ENCODE data around the gene SOCS2.
A peak's percentile ranks its signal among the peaks of the same experiment; 100 is the strongest.

The SOCS2 gene

DNA sequence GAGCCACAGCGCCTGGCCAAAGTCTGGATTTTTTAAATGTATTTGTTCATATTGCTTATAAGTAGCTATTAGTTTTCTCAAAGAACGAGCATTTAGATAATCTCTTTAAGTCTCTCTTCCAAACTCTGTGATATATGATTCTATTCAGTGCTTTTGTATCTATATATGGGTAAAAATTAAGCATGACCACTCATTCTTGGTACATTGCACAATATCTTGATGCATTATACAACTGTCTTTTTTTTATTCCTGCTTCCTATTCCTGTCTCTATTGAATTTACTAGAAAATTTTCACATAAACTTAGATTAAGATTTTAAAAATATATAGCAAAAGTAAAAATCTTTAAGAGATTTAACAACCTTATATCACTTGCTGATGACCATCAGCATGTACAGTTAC, 29.1 kb downstream of the SOCS2 start:
- TF ChIP-seq, protein P1, sequence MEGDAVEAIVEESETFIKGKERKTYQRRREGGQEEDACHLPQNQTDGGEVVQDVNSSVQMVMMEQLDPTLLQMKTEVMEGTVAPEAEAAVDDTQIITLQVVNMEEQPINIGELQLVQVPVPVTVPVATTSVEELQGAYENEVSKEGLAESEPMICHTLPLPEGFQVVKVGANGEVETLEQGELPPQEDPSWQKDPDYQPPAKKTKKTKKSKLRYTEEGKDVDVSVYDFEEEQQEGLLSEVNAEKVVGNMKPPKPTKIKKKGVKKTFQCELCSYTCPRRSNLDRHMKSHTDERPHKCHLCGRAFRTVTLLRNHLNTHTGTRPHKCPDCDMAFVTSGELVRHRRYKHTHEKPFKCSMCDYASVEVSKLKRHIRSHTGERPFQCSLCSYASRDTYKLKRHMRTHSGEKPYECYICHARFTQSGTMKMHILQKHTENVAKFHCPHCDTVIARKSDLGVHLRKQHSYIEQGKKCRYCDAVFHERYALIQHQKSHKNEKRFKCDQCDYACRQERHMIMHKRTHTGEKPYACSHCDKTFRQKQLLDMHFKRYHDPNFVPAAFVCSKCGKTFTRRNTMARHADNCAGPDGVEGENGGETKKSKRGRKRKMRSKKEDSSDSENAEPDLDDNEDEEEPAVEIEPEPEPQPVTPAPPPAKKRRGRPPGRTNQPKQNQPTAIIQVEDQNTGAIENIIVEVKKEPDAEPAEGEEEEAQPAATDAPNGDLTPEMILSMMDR (IDR thresholded peaks at IDR 0.05; ENCODE audit: low read depth, low read length): no peak
- H3K4me3 ChIP-seq (ENCODE audit: low read depth, low read length): no peak overlapping the region
- DNase-seq (ENCODE audit: low read depth, low spot score): peak; percentile 5
- in situ Hi-C loops (cut with HindIII; ENCODE audit: low sequenced_read_pairs): no loop called here

DNA sequence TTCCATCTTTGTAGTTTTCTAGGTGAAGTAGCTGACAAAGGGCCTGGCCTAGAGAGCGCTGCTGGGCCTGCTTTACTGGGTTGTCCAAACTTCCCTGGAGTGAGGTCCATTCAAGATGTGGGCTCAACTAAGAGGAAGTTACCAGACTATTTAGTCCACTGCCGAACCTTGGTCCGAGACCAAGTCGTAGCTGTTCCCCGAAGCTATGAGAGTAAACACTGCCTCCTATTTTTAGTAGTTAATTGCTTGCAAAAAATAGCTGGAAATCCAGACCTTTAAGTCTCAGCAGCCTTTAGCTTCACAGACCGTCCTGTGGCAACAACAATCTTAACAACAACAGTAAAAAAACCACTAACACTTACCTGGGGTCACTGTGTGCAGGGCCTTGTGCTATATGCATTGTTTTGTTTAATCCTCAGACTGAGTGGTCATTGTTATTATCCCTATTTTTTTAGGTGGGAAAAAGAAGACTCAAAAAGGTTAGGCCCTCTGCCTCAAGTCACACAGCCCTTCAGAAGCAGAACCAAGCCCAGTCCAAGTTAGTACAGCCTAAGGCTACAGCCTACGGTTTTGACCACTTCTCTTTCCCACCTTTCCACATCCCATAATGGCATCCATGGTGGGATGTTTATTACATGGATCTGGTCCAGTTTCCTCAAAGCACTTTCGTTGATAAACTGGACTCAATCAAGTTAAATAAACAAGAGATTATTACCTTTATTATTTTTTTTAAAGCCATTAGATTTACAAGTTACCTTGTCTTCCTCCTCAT, 30.6 kb downstream of the SOCS2 start:
- no peak overlapping the region for H3K4me3 ChIP-seq (ENCODE audit: low read depth, low read length)
- in situ Hi-C loops (cut with HindIII; ENCODE audit: low sequenced_read_pairs): no loop called here
- TF ChIP-seq, protein P1 (IDR thresholded peaks at IDR 0.05; ENCODE audit: low read depth, low read length): no peak
- no peak for DNase-seq (ENCODE audit: low read depth, low spot score)

DNA sequence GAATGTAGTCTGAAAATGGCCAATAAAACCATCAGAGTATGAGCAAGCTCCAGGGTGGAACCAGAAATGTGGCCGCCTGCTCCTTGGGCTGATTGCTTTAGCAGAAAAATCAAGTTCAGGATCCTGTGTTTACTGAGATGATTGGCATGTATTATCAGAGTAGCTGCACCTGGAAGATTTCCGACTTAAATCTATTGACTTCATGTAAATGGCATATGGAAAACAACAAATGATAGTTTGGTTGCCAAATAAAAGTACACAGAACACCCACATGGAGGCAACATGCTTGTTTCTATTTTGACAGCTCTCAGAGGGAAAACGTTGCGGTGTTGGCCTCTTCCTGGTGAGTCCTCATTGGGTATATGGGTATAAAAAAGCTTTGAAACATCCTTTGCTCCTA, 31.3 kb downstream of the SOCS2 start:
- no peak overlapping the region for H3K4me3 ChIP-seq (ENCODE audit: low read depth, low read length)
- TF ChIP-seq, protein P1 (IDR thresholded peaks at IDR 0.05; ENCODE audit: low read depth, low read length): no peak
- no peak for DNase-seq (ENCODE audit: low read depth, low spot score)
- in situ Hi-C loops (cut with HindIII; ENCODE audit: low sequenced_read_pairs): no loop called here

DNA sequence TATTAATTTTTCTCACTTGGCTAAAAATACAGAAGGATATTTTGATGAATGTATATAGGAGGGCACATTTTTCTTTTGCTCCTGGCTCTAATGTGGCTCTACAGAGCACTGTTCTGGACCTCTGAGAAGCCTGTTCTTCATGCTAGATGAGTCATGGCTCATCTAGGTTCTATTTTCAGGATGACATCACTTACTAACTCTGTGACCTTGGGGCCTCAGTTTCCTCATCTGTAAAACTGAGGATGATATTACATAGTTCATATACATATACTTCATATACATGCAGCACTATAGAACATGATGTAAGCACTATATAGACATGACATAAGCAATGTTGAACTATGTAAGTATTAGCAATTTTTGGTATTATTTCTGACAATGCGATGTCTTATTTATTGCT, 35.8 kb downstream of the SOCS2 start:
- DNase-seq (ENCODE audit: low read depth, low spot score): no peak
- in situ Hi-C loops (cut with HindIII; ENCODE audit: low sequenced_read_pairs): no loop called here
- no peak overlapping the region for H3K4me3 ChIP-seq (ENCODE audit: low read depth, low read length)
- TF ChIP-seq, protein P1 (IDR thresholded peaks at IDR 0.05; ENCODE audit: low read depth, low read length): no peak

DNA sequence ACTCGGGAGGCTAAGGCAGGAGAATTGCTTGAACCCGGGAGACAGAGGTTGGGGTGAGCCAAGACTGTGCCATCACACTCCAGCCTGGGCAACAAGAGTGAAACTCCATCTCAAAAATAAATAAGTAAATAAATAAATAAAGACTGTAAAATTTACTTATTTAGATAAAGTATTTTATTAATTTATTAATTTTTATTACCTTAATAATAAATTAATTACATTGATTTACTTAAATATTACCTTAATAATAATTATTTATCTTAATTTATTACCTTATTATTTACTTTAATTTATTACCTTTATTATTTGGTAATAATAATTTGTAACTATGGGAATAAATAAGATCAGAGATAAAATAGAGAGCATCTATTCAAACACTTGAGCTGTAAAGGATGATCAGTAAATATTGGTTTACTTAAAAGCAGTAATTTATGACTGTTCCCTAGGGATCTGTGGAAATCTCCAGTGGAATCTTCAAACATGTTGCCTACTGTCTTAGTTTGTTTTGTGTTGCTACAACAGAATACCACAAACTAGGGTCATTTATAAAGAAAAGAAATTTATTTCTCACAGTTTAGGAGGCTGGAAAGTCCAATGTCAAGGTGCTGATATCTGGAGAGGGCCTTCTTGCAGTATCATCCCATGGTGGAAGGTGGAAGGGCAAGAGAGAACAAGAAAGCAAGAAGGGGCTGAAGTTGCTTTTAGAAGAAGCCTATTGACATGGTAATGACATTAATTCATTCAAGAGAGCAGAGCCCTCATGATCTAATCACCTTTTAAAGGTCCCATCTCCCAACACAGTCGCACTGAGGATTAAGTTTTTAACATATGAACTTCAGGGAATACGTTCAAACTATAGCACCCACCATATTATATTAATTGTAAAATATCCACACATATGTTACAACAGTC, 37.1 kb downstream of the SOCS2 start:
- H3K4me3 ChIP-seq (ENCODE audit: low read depth, low read length): no peak overlapping the region
- in situ Hi-C loops (cut with HindIII; ENCODE audit: low sequenced_read_pairs): no loop called here
- TF ChIP-seq, protein P1 (IDR thresholded peaks at IDR 0.05; ENCODE audit: low read depth, low read length): no peak
- DNase-seq (ENCODE audit: low read depth, low spot score): no peak

DNA sequence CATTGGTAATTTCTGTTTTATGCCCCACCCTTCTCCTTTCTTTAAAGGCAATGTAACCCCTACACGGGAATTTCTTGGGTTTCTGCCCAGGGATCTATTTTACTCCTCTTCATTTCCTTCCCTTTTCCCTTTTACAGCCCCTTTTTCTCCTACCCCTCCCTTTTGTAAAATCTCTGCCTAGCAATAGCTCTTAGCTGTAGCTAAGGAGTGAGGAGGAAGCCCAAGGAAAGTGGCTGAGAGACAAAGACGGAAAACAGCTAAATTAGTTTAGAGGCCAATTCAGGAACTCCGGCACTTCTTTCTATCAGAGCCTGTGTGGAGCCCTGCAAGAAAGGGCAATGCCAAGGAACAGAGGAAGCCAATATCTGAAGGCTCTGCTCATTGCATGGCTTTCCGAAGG, 40.3 kb downstream of the SOCS2 start:
- in situ Hi-C loops (cut with HindIII; ENCODE audit: low sequenced_read_pairs): no loop called here
- TF ChIP-seq, protein P1 (IDR thresholded peaks at IDR 0.05; ENCODE audit: low read depth, low read length): no peak
- DNase-seq (ENCODE audit: low read depth, low spot score): no peak
- H3K4me3 ChIP-seq (ENCODE audit: low read depth, low read length): no peak overlapping the region

All from astrocyte of the spinal cord (primary cell).